Panc1 (cell line): Measurements from ENCODE around the gene MCF2L2. TPM values are rescaled to one million over a fixed set of nuclear protein-coding genes. Genes with fewer than 3 reads are reported as not detected.
"Not testable (repeated sequence)": the region's sequence is repeated elsewhere in the genome, so short reads cannot be mapped to it uniquely, and the experiment has no call there.

Source experiments
- ATAC-seq: fragments of 200-7000 bp; cut with Tn5 transposase; 2 replicates; pipeline ENCODE4 v1.9.1; 2020; ENCODE audit warnings: mild to moderate bottlenecking, moderate library complexity
- BruUV-seq: library from RNA; stranded (reverse); fragments of 400-500 nt; replicated peaks from 2 replicates; lab custom pipeline; 2021; lab: Mats Ljungman, UMichigan
- CTCF ChIA-PET: fragments of 300-600 bp; sonication (Branson Sonifier 250); formaldehyde crosslinking; loops from one replicate; lab custom pipeline; 2022; ENCODE audit warnings: antibody characterized with exemption; lab: Charles Lee
- POLR2A ChIA-PET: fragments of 300-600 bp; sonication (Branson Sonifier 250); formaldehyde crosslinking; loops from one replicate; lab custom pipeline; 2022; ENCODE audit warnings: antibody characterized with exemption; lab: Charles Lee
- DNase-seq: peaks from one replicate; pipeline ENCODE4 v3.0.0-alpha.2; 2010; ENCODE audit warnings: low read depth, low spot score
- H3K27ac ChIP-seq: 2 replicates; pipeline ENCODE4 v1.5.1; 2011; ENCODE audit warnings: mild to moderate bottlenecking, low read length, inconsistent platforms
- H3K27me3 ChIP-seq: fragments of 200-500 bp; sonication (Bioruptor generic); 2 replicates; pipeline ENCODE4 v1.6.0; 2014; ENCODE audit warnings: low read length, inconsistent platforms; ENCODE audit not compliant: control insufficient read depth, insufficient read depth
- H3K36me3 ChIP-seq: fragments of 200-500 bp; sonication (Bioruptor generic); 2 replicates; pipeline ENCODE4 v1.5.1; 2014; ENCODE audit warnings: inconsistent platforms, mild to moderate bottlenecking, low read length, moderate library complexity; ENCODE audit not compliant: control insufficient read depth, insufficient read depth
- H3K4me1 ChIP-seq: 2 replicates; pipeline ENCODE4 v1.5.1; 2011; ENCODE audit warnings: inconsistent platforms, mild to moderate bottlenecking, low read length, moderate library complexity; ENCODE audit not compliant: control insufficient read depth, insufficient read depth
- H3K4me3 ChIP-seq, 2 experiments: 2 replicates each; pipeline ENCODE4 v1.5.1; 2011 to 2012; ENCODE audit warnings: low read depth in 2 of 2, low read length in 2 of 2, mild to moderate bottlenecking in 2 of 2, inconsistent platforms in 1 of 2, moderate library complexity in 1 of 2
- H3K9me3 ChIP-seq: fragments of 200-500 bp; sonication (Bioruptor generic); 2 replicates; pipeline ENCODE4 v1.5.1; 2014; ENCODE audit warnings: low read depth, mild to moderate bottlenecking, inconsistent platforms, low read length, moderate library complexity; ENCODE audit not compliant: control insufficient read depth, insufficient read depth
- POLR2AphosphoS5 ChIP-seq: IDR thresholded peaks from 2 replicates; pipeline ENCODE4 v1.6.1; 2012; ENCODE audit warnings: mild to moderate bottlenecking, low read depth, low read length, moderate library complexity
- REST ChIP-seq, 2 experiments: IDR thresholded peaks; 2 replicates each; pipeline ENCODE4 v1.6.1; 2011 to 2012; ENCODE audit warnings: low read depth in 2 of 2, control low read depth in 1 of 2, low read length in 1 of 2, mild to moderate bottlenecking in 1 of 2, moderate library complexity in 1 of 2; ENCODE audit not compliant: insufficient read depth in 1 of 2
- SIN3A ChIP-seq: IDR thresholded peaks from 2 replicates; pipeline ENCODE4 v1.6.1; 2012; ENCODE audit warnings: low read depth, mild to moderate bottlenecking, low read length, moderate library complexity, borderline replicate concordance; ENCODE audit not compliant: insufficient read depth
- TCF7L2 ChIP-seq: IDR thresholded peaks from 2 replicates; pipeline ENCODE4 v1.6.1; 2011; ENCODE audit warnings: mild to moderate bottlenecking, low read depth, low read length, inconsistent platforms
- in situ Hi-C: cut with HindIII; loops from 2 replicates; pipeline ENCODE4 v1.10.0; 2016; ENCODE audit warnings: low sequenced_read_pairs, low pct_unique_long_range_greater_than_20kb
- intact Hi-C: fragments of 100-400 bp; cut with micrococcal nuclease; formaldehyde crosslinking; loops from one replicate; pipeline ENCODE4 v1.10.0; 2022; ENCODE audit not compliant: unreplicated experiment
- total RNA-seq: library from RNA; stranded (reverse); gene quantifications from one replicate; pipeline ENCODE4 v1.2.1, GENCODE V29; 2021; ENCODE audit not compliant: unreplicated experiment
- TF ChIP-seq, protein P1 (sequence below): fragments of 450-650 bp; IDR thresholded peaks from 2 replicates; pipeline ENCODE4 v1.5.1; 2017; ENCODE audit warnings: mild to moderate bottlenecking

MCF2L2 gene
- total RNA-seq, 1 experiment from 2014 or later = 1.0 TPM

- ATAC-seq (no peak), DNase-seq (no peak)
- in situ Hi-C loops = no loop called here
- CTCF ChIA-PET = no interaction called here
- H3K9me3 ChIP-seq = no peaks in the 10 kb centered on the region
- H3K4me1 ChIP-seq = peaks cover 4% of the 10 kb centered on the region; the same call in 1 of the 2 replicates
- intact Hi-C loops = no loop called here
- TF ChIP-seq SIN3A = no peak
- no peak for TF ChIP-seq TCF7L2
- no peak for TF ChIP-seq POLR2AphosphoS5
- TF ChIP-seq REST (IDR thresholded peaks at IDR 0.05; ENCODE audit: insufficient read depth in 1 of 2, low read depth in 2 of 2, low read length in 1 of 2) = no peak
- TF ChIP-seq, protein P1, sequence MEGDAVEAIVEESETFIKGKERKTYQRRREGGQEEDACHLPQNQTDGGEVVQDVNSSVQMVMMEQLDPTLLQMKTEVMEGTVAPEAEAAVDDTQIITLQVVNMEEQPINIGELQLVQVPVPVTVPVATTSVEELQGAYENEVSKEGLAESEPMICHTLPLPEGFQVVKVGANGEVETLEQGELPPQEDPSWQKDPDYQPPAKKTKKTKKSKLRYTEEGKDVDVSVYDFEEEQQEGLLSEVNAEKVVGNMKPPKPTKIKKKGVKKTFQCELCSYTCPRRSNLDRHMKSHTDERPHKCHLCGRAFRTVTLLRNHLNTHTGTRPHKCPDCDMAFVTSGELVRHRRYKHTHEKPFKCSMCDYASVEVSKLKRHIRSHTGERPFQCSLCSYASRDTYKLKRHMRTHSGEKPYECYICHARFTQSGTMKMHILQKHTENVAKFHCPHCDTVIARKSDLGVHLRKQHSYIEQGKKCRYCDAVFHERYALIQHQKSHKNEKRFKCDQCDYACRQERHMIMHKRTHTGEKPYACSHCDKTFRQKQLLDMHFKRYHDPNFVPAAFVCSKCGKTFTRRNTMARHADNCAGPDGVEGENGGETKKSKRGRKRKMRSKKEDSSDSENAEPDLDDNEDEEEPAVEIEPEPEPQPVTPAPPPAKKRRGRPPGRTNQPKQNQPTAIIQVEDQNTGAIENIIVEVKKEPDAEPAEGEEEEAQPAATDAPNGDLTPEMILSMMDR = no peak
- no peaks in the 10 kb centered on the region for H3K36me3 ChIP-seq
- no TSS peak for BruUV-seq
- POLR2A ChIA-PET = no interaction called here
- H3K27ac ChIP-seq = no peak overlapping the region
- H3K4me3 ChIP-seq = no peak overlapping the region
- no peaks in the 10 kb centered on the region for H3K27me3 ChIP-seq
These were observed 38.2 kb upstream of the MCF2L2 start for GRCh38 chr3:183466575-183466974.

GRCh38 chr3:183465710-183466109 lies 37.3 kb upstream of the MCF2L2 start:
- H3K27me3 ChIP-seq, intact Hi-C loops, H3K36me3 ChIP-seq, ATAC-seq, H3K4me3 ChIP-seq, BruUV-seq, H3K27ac ChIP-seq, in situ Hi-C loops, DNase-seq, CTCF ChIA-PET, H3K9me3 ChIP-seq, H3K4me1 ChIP-seq, POLR2A ChIA-PET: not testable (repeated sequence)

DNA sequence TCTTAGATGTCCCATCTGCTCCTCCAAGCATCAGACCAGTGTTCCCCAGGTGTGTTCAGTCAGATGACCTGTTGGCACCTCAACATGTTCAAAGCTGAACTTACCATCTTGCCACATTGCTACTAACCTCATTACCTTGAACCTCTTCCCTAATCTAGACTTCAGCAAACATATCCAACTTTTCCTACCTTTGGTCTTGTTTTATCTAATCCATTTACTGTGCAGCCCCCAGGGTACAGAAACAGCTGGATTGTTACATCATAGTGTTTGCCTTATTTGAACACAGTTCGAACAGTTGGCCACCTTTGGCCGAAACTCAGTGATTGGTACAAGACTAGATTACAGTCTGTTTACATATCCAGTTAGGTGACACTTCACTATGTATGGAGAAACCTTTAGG lies 36.1 kb upstream of the MCF2L2 start:
- TF ChIP-seq SIN3A = no peak
- no peak for TF ChIP-seq REST (IDR thresholded peaks at IDR 0.05; ENCODE audit: insufficient read depth in 1 of 2, low read depth in 2 of 2, low read length in 1 of 2)
- no peak for TF ChIP-seq POLR2AphosphoS5
- TF ChIP-seq TCF7L2 = no peak
- TF ChIP-seq, protein P1 = no peak
- no TSS peak for BruUV-seq
- Histone ChIP-seq H3K27me3 (no peaks in the 10 kb centered on the region), H3K4me3 (no peak overlapping the region), H3K4me1 (peaks cover 4% of the 10 kb centered on the region; the same call in 1 of the 2 replicates), H3K36me3 (no peaks in the 10 kb centered on the region), H3K27ac (no peak overlapping the region), H3K9me3 (no peaks in the 10 kb centered on the region)
- ChIA-PET POLR2A (no interaction called here), CTCF (no interaction called here)
- intact Hi-C loops = no loop called here
- no peak for ATAC-seq
- in situ Hi-C loops = no loop called here
- DNase-seq = no peak
